GM12801 (cell line): Measurements from ENCODE around the gene C4orf36.

ENCODE experiments used
- TF ChIP-seq, protein P1 (sequence below): IDR thresholded peaks from one replicate; pipeline ENCODE4 v1.5.1; 2011; ENCODE audit warnings: control low read depth; ENCODE audit not compliant: insufficient read length; ENCODE audit errors: extremely low read depth

C4orf36 gene

DNA sequence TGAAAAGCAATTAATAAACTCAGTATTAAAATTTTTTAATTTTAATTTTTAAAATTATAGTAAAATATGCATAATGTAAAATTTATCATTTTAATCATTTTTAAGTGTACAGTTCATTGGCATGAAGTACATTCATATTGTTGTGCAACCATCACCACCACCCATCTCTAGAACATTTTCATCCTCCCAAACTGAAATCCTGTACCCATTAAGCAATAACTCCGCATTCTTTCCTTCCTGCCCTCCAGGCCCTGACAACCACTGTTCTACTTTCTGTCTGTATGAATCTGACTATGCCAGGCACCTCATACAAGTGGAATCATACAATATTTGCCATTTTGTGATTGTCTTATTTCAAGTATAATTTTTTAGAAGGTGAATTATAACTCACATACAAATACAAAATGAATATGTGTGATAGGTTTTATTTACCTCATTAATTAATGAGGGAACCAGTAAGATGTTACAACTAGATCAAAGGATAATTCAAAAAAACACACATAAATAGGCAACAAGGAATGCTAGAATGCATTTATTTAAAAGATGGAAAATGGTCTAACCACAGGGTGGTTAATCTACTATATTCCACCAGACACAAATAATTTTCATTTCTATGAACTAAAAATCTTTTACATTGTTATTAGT is 29.5 kb upstream of the C4orf36 start:
- TF ChIP-seq, protein P1, sequence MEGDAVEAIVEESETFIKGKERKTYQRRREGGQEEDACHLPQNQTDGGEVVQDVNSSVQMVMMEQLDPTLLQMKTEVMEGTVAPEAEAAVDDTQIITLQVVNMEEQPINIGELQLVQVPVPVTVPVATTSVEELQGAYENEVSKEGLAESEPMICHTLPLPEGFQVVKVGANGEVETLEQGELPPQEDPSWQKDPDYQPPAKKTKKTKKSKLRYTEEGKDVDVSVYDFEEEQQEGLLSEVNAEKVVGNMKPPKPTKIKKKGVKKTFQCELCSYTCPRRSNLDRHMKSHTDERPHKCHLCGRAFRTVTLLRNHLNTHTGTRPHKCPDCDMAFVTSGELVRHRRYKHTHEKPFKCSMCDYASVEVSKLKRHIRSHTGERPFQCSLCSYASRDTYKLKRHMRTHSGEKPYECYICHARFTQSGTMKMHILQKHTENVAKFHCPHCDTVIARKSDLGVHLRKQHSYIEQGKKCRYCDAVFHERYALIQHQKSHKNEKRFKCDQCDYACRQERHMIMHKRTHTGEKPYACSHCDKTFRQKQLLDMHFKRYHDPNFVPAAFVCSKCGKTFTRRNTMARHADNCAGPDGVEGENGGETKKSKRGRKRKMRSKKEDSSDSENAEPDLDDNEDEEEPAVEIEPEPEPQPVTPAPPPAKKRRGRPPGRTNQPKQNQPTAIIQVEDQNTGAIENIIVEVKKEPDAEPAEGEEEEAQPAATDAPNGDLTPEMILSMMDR, result no peak

DNA sequence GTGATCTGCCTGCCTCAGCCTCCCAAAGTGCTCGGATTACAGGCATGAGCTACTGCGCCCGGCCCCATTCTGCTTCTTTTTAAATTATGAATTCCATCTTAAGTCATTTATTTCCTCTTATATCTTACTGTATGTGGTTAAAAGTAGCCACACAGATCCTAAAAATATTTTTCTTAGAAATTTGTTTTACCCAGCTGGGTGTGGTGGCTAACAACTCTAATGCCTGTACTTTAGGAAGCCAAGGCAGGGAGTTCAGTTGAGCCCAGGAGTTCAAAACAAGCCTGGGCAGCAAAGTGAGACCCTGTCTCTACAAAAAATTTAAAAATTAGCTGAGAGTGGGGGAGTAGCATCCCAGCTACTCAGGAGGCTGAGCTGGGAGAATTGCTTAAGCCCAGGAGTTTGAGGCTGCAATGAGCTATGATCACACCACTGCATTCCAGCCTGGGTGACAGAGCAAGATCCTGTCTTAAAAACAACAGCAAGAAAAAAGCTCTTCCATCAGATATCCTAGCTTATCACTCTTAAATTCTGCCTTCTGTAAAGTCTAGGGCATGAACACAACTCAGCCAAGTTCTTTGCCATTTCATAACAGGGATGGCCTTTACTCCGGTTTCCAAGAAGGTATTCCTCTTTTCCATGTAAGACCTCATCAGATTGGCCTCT is 27.5 kb upstream of the C4orf36 start:
- TF ChIP-seq, protein P1, result no peak

DNA sequence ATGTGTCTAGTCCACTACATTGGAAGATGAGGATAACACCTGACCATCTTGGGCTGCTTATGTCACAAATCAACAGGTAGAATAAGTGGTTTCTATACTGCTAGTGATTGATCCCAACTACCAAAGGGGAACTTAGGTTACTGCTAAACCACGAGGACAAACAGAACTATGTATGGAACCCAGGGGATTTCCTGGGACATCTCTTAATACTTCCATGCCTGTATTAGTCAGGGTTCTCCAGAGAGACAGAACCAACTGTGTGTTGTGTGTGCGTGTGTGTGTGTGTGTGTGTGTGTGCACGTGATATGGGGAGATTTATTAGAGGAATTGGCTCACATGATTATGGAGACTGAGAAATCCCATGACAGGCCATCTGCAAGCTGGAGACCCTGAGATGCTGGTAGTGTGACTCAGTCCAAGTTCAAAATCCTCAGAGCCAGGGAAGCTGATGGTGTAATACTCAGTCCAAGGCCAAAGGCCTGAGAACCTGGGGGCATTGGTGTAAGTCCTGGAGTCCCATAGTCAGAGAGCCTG is 26.4 kb upstream of the C4orf36 start:
- TF ChIP-seq, protein P1, result no peak

DNA sequence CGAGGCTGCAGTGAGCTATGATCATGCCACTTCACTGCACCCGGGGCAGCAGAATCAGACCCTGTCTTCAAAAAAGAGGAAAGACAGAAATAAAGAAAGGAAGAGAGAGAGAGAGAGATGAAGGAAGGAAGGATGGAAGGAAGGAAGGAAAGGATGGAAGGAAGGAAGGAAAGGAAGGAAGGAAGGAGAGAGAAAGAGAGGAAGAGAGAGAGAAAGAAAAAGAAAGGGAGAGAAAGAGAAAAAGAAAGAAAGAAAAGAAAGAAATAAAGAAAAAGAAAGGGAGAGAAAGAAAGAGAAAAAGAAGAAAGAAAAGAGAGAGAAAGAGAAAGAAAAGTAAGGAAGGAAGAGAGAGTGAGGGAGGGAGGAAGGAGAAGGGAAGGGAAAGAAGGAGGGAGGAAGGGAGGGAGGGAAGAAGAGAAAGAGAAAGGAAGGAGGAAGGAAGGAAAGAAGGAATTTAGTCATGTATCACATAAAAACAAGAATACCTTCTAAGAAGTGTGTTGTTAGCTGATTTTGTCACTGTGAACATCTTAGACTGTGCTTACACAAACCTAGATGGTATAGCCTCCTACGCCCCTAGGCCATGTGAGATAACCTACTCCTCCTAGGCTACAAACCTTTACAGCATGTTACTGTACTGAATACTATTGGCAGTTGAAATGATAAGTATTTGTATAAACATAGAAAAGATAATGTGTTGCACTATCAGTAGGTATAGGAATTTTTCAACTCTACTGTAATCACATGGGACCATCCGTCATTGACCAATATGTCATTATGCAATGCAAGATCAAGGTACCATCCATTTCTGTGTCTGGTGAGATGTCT is 25.2 kb upstream of the C4orf36 start:
- TF ChIP-seq, protein P1, result no peak

DNA sequence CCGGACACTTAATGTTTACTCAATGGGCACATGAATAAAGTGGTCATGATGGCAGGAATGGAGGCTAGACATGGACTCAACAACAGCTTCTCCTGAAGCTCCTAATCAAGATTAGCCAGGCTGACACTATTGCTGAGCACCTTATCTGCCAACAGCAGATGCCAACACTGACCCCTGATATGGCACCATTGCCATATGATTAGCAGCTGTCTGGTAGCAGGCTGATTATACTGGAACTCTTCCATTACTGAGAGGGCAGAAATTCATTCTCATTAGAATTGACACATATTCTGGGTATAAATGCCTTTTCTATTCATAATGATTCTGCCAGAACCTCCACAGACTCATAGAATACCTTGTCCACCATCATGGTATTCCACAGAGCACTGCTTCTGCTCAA is 24.2 kb upstream of the C4orf36 start:
- TF ChIP-seq, protein P1, result no peak

DNA sequence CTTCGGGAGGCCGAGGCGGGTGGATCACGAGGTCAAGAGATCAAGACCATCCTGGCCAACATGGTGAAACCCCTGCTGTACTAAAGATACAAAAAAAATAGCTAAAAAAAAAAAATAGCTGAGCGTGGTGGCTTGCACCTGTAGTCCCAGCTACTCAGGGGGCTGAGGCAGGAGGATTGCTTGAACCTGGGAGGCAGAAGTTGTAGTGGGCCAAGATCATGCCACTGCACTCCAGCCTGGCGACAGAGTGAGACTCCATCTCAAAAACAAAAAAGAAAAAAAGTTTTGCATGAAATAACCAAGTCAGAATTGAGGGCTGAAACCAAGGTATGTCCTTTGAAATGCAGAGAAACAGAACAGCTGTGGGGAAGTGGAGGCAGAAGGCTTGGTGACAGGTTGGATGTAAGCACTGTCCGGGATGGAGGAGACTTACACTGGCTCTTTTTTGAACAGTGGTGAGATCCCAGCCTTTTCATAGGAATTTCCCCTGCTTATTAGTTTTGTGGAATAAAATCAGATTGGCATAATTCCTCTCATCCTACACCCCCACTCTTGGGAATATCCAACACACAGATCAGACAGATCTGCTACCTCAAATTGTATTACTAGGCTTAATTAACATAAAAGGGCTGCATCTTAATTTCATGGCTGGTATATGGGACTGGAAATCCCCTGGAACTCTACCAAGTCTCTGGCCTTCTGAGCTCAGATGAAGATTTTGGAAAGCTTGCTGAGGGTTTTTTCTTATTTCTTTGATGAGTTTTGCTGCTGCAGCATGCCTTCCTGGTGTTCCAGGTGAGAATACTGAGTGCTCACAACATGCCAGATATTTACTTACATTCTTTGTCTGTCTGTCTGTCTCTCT is 18.8 kb upstream of the C4orf36 start:
- TF ChIP-seq, protein P1, result no peak
